Calu3 (cell line): ENCODE results near the gene CCM2L. TPM values are rescaled to one million over a fixed set of nuclear protein-coding genes. Genes with fewer than 3 reads are reported as not detected.

Experiments used
- BruUV-seq: library from RNA; stranded (reverse); fragments of 400-500 nt; replicated peaks from 2 replicates; lab custom pipeline; 2021; lab: Mats Ljungman, UMichigan
- CTCF ChIA-PET: fragments of 300-600 bp; sonication (Branson Sonifier 250); formaldehyde crosslinking; loops from one replicate; lab custom pipeline; 2022; ENCODE audit warnings: antibody characterized with exemption; lab: Charles Lee
- DNase-seq: peaks from one replicate; pipeline ENCODE4 v3.0.0; 2022
- H3K27ac Mint-ChIP-seq: one replicate; pipeline ENCODE4 v1.8.0; 2022; ENCODE audit warnings: mixed read lengths; ENCODE audit not compliant: unreplicated experiment
- H3K27me3 Mint-ChIP-seq: one replicate; pipeline ENCODE4 v1.8.0; 2022; ENCODE audit warnings: mixed read lengths; ENCODE audit not compliant: unreplicated experiment
- H3K36me3 Mint-ChIP-seq: one replicate; pipeline ENCODE4 v1.8.0; 2022; ENCODE audit warnings: mild to moderate bottlenecking, moderate library complexity, mixed read lengths; ENCODE audit not compliant: insufficient read depth, unreplicated experiment
- H3K4me1 Mint-ChIP-seq: one replicate; pipeline ENCODE4 v1.8.0; 2022; ENCODE audit warnings: mild to moderate bottlenecking, low read depth, mixed read lengths; ENCODE audit not compliant: unreplicated experiment
- H3K4me3 Mint-ChIP-seq: one replicate; pipeline ENCODE4 v1.8.0; 2022; ENCODE audit warnings: mild to moderate bottlenecking, low read depth, moderate library complexity, mixed read lengths; ENCODE audit not compliant: unreplicated experiment
- H3K9me3 Mint-ChIP-seq: one replicate; pipeline ENCODE4 v1.8.0; 2022; ENCODE audit warnings: low read depth, mixed read lengths; ENCODE audit not compliant: unreplicated experiment
- CTCF ChIP-seq: fragments of 200-600 bp; IDR thresholded peaks from one replicate; pipeline ENCODE4 v1.8.0; 2022; ENCODE audit warnings: antibody characterized with exemption; ENCODE audit not compliant: unreplicated experiment
- intact Hi-C: fragments of 100-400 bp; cut with micrococcal nuclease; formaldehyde crosslinking; loops from one replicate; pipeline ENCODE4 v1.10.0; 2022; ENCODE audit not compliant: unreplicated experiment
- total RNA-seq: library from RNA; stranded (reverse); gene quantifications from 2 replicates; pipeline ENCODE4 v1.2.3, GENCODE V29; 2022

CCM2L gene
- total RNA-seq, 1 experiment from 2014 or later = not detected

- no peaks in the 10 kb centered on the region for H3K9me3 Mint-ChIP-seq
- no TSS peak for BruUV-seq
- no peak overlapping the region for H3K27ac Mint-ChIP-seq
- DNase-seq = no peak
- H3K27me3 Mint-ChIP-seq = peaks cover 93% of the 10 kb centered on the region
- TF ChIP-seq CTCF = no peak
- CTCF ChIA-PET = interaction anchor here (0.7 kb wide), 1 partner anchor 217 kb away, joined by 3 read pairs; no protein-coding TSS in a partner anchor
- H3K36me3 Mint-ChIP-seq = peaks cover 4% of the 10 kb centered on the region
- intact Hi-C loops = loop anchor here (5.0 to 10.0 kb wide), 2 partner anchors 54 to 607 kb away; no protein-coding TSS in a partner anchor
- H3K4me3 Mint-ChIP-seq = no peak overlapping the region
- H3K4me1 Mint-ChIP-seq = peaks cover 22% of the 10 kb centered on the region
Observed at GRCh38 chr20:32037929-32038328, 27.7 kb downstream of the CCM2L start.

GRCh38 chr20:32040142-32040953, 30.1 kb downstream of the CCM2L start:
- Mint-ChIP-seq H3K4me1 (peaks cover 15% of the 10 kb centered on the region), H3K27ac (no peak overlapping the region), H3K4me3 (no peak overlapping the region), H3K27me3 (peaks cover 93% of the 10 kb centered on the region), H3K9me3 (no peaks in the 10 kb centered on the region), H3K36me3 (no peaks in the 10 kb centered on the region)
- no peak for TF ChIP-seq CTCF
- no TSS peak for BruUV-seq
- intact Hi-C loops = no loop called here
- DNase-seq = no peak
- CTCF ChIA-PET = no interaction called here

- no peaks in the 10 kb centered on the region for H3K36me3 Mint-ChIP-seq
- TF ChIP-seq CTCF = no peak
- no peak overlapping the region for H3K27ac Mint-ChIP-seq
- H3K4me3 Mint-ChIP-seq = no peak overlapping the region
- no peak for DNase-seq
- CTCF ChIA-PET = no interaction called here
- peaks cover 7% of the 10 kb centered on the region for H3K4me1 Mint-ChIP-seq
- peaks cover 100% of the 10 kb centered on the region for H3K27me3 Mint-ChIP-seq
- intact Hi-C loops = no loop called here
- no TSS peak for BruUV-seq
- H3K9me3 Mint-ChIP-seq = no peaks in the 10 kb centered on the region
Observed at GRCh38 chr20:32045999-32046398, 35.8 kb downstream of the CCM2L start.

- intact Hi-C loops = no loop called here
- no peak for DNase-seq
- Mint-ChIP-seq H3K4me1 (peaks cover 7% of the 10 kb centered on the region), H3K9me3 (no peaks in the 10 kb centered on the region), H3K27ac (no peak overlapping the region), H3K36me3 (no peaks in the 10 kb centered on the region), H3K4me3 (no peak overlapping the region), H3K27me3 (peaks cover 100% of the 10 kb centered on the region)
- CTCF ChIA-PET = no interaction called here
- no TSS peak for BruUV-seq
- TF ChIP-seq CTCF = no peak
Observed at GRCh38 chr20:32050324-32050841, 40.1 kb downstream of the CCM2L start.
